Esophagus (tissue), 2 donors: Measurements from ENCODE around the gene LRRC46. TPM values are rescaled to one million over a fixed set of nuclear protein-coding genes. Genes with fewer than 3 reads are reported as not detected.
A peak's percentile ranks its signal among the peaks of the same experiment; 100 is the strongest.

Experiments used
- H3K27ac ChIP-seq, 2 donors: one replicate each; pipeline ENCODE4 v1.5.1; 2013; ENCODE audit warnings: low read depth in 2 of 2, mild to moderate bottlenecking in 2 of 2, inconsistent platforms in 1 of 2, low read length in 1 of 2, moderate library complexity in 1 of 2
- H3K27me3 ChIP-seq, 2 donors: one replicate each; pipeline ENCODE4 v1.6.1; 2013; ENCODE audit warnings: low read length in 2 of 2, control low read depth in 1 of 2, mild to moderate bottlenecking in 1 of 2; ENCODE audit not compliant: insufficient read depth in 2 of 2, control insufficient read depth in 1 of 2
- H3K36me3 ChIP-seq, 2 donors: one replicate each; pipeline ENCODE4 v1.6.1; 2013; ENCODE audit warnings: low read length in 1 of 2; ENCODE audit not compliant: control insufficient read depth in 2 of 2, insufficient read depth in 2 of 2
- H3K4me1 ChIP-seq, 2 donors: one replicate each; pipeline ENCODE4 v1.6.1; 2013; ENCODE audit warnings: low read length in 1 of 2; ENCODE audit not compliant: control insufficient read depth in 2 of 2, insufficient read depth in 2 of 2
- H3K4me3 ChIP-seq, 2 donors: one replicate each; pipeline ENCODE4 v1.5.1; 2013; ENCODE audit warnings: low read length in 2 of 2, mild to moderate bottlenecking in 2 of 2, low read depth in 1 of 2, moderate library complexity in 1 of 2
- H3K9me3 ChIP-seq, 2 donors: one replicate each; pipeline ENCODE4 v1.6.1; 2013; ENCODE audit warnings: mild to moderate bottlenecking in 2 of 2, low read depth in 1 of 2, low read length in 1 of 2, moderate library complexity in 1 of 2; ENCODE audit not compliant: control insufficient read depth in 2 of 2, insufficient read depth in 1 of 2
- WGBS, 2 donors: extraction: QIAGEN DNeasy Blood & Tissue Kit; methylation state at CpG; one replicate each; pipeline ENCODE4 v1.1.7; 2013; 5-methylcytosine and 5-hydroxymethylcytosine counted together
- polyA plus RNA-seq, 2 donors: library from polyadenylated mRNA; stranded (reverse); fragments of 200-250 nt; gene quantifications; one replicate each; pipeline ENCODE4 v1.2.3, GENCODE V29; 2013
- donor health status: healthy with polysubstance abuse.
- donor health status: Bipolar disorder and iron deficiency.

LRRC46 gene
- polyA plus RNA-seq, 2 donors = 0.25 to 0.53 TPM

DNA sequence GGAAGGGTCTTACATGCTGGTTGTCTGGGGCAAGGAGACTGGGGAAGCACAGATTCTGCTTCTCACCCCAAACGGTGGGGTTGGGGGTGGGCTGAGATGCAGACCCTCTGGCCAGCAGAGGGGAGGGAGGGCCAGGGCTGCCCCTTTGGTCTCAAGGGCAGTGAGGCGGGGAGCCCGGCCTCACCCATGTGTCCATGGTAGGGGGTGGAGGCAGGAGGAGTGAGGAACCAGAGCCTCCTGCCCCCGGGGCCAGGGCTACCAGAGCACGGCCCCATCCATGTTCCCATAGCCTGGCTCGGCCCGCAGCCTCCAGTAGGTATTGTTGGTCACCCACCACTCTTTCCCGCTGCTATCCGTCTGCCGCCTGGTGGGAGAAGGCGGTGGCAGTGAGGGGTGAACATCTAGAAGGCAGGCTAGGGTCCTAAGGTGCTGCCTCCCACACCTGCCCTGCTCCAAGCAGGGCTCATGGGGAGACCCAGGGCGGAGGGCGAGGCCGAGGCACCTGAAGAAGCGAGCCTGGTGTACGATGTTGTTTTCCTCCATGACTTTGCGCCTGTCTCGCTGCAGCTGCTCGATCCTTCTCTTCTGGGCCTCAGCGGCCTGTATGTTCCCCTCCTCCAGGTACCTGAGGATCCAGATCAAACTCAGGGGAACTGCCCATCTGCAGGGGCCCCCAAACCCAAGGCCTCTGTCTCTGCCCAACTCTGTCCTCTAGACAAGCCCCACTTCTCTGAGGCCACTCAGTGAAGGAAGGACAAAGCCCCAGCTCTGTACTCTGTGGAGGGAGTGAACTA, 23.2 kb upstream of the LRRC46 start:
- Histone ChIP-seq H3K27ac (no peak overlapping the region), H3K27me3 (no peaks in the 10 kb centered on the region), H3K36me3 (peaks cover 0 to 8% of the 10 kb centered on the region in 2 donors), H3K4me1 (peaks cover 5 to 12% of the 10 kb centered on the region in 2 donors), H3K9me3 (no peaks in the 10 kb centered on the region), H3K4me3 (no peak overlapping the region)
- WGBS, 2 donors = 89 to 96% methylated on average over 20 of the region's 20 CpGs

DNA sequence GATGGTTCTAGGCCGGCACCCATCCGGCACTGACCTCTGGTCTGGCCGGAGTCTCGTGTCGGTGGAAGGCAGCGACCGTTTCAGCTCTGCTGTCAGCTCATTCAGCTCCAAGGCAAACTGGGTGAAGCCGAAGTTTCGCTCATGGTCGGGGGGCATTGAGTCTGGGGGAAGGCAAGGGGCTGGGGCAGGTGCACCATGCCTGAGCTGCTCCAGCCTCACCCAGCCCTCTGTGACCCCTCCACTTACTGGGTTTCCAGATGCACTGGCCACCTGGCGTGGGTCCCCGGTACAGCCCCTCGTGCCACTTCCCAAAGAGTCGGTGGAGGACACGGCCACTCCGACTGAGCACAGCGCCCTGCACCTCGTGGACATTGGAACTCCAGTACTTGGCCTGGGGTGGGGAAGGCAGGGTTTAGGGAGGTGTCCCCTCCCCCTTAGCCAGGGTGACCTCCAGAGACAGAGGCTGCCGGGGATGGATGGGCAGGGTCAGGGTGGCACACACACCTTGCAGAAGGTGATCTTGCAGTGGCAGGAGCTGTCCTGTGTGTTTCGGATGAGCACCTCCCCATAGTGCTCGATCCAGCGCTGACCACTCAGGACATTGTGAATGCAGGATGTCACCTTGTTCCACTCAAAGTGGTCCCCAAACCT, 22.5 kb upstream of the LRRC46 start:
- Histone ChIP-seq H3K9me3 (no peaks in the 10 kb centered on the region), H3K36me3 (peaks cover 0 to 8% of the 10 kb centered on the region in 2 donors)
- WGBS, 2 donors = 93 to 95% methylated on average over 22 of the region's 22 CpGs

DNA sequence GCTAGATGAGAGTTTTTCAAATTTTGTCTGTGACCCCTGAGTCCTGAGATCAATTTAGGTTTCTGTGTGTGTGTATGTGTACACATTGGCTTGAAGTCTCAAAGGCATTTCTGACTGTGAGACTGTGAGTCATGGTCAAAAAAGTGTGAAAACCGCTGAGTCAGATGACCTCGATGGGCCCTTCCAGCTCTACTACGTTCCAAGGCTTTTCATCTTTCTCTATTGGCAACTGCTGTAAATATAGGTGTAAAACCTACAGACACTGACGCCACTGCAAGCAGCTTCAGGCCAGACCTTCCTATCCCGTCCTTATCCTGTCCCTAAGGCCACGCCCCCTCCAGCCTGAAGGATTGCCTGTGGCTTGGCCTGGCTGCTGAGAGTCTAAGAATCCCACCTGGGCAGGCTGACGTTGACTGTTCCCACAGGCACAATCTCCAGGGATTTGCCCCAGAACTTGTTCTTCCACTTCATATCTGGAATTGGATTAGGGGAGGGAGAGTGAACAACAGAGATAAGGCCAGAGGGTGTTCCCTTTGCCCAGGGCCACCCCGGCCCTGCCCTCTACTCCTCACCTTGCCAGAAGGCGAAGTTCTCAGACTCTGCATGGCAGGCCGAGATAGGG, 21.2 kb upstream of the LRRC46 start:
- Histone ChIP-seq H3K27ac (peak overlapping the region; percentile 70 to 72), H3K9me3 (no peaks in the 10 kb centered on the region), H3K36me3 (peaks cover 0 to 8% of the 10 kb centered on the region in 2 donors), H3K4me3 (no peak overlapping the region), H3K27me3 (no peaks in the 10 kb centered on the region), H3K4me1 (peaks cover 5 to 12% of the 10 kb centered on the region in 2 donors)
- WGBS, 2 donors = 35 to 40% methylated on average over 10 of the region's 10 CpGs

More for the DNA sequence above, 22.5 kb upstream of the LRRC46 start:
- H3K27me3 ChIP-seq = no peaks in the 10 kb centered on the region
- no peak overlapping the region for H3K4me3 ChIP-seq
- H3K4me1 ChIP-seq = peaks cover 5 to 12% of the 10 kb centered on the region in 2 donors
- H3K27ac ChIP-seq = no peak overlapping the region

DNA sequence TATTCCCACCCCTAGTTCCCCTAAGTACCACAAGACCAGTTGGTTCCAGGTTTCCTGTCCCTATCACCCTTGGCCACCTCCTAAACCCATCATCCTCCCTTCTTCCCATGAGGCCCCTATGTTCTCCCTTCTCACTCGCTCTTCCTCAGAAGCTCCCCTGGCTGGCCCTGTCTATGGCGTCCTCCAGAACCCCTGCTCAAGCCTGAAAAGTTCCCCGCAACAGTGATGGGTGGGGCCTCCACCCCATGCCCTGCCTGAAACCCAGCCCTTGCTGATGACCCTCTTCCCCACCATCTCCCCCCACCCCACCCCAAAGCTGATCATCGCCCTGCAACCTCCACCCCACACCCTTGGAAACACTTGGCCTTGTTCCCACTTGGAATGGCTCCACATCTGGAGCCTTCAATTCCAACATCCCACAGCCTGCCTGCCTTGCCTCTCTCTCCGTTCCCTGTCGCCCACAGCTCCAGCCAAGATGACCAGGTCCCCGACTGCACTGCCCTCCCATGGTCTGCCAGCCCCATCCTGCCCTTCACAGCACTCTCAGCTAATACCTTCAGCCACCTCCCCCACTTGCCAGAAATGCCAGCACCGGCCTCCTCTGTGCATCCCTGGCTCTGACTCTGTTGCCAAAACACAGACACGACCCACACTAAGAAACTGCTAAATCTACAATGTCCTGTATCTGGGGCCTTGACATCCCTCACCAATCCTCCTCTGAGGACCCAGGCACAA, 20.4 kb upstream of the LRRC46 start:
- H3K4me1 ChIP-seq = peaks cover 5 to 12% of the 10 kb centered on the region in 2 donors
- 67 to 70% methylated on average over 9 of the region's 9 CpGs for WGBS, 2 donors

DNA sequence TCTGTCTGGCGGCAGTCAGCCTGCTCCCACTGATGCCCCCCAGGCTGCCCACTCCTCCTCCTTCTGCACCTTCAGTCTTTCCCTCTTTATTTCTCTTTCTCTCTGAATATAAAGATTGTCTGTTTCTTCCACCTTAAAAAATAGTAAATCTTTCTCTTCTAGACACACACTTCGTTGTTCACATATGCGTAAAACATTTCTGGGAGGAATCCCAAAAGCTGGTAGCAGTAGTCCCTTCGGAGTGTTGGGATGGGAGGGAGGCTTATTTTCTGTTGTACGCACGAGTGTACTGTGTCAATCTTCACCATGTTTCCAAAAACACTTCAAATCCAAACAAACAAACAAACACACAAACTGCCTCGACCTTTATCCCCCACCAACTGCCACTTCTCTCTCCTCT, 19.8 kb upstream of the LRRC46 start:
- Histone ChIP-seq H3K4me1 (peaks cover 5 to 12% of the 10 kb centered on the region in 2 donors), H3K4me3 (no peak overlapping the region), H3K9me3 (no peaks in the 10 kb centered on the region), H3K27me3 (no peaks in the 10 kb centered on the region), H3K27ac (no peak overlapping the region), H3K36me3 (peaks cover 8 to 17% of the 10 kb centered on the region in 2 donors)
- WGBS, 2 donors = 70 to 78% methylated on average over 7 of the region's 7 CpGs

More for the DNA sequence above, 20.4 kb upstream of the LRRC46 start:
- Histone ChIP-seq H3K4me3 (no peak overlapping the region), H3K27me3 (no peaks in the 10 kb centered on the region), H3K27ac (peak overlapping the region; percentile 70 to 72), H3K36me3 (peaks cover 5 to 11% of the 10 kb centered on the region in 2 donors), H3K9me3 (no peaks in the 10 kb centered on the region)

DNA sequence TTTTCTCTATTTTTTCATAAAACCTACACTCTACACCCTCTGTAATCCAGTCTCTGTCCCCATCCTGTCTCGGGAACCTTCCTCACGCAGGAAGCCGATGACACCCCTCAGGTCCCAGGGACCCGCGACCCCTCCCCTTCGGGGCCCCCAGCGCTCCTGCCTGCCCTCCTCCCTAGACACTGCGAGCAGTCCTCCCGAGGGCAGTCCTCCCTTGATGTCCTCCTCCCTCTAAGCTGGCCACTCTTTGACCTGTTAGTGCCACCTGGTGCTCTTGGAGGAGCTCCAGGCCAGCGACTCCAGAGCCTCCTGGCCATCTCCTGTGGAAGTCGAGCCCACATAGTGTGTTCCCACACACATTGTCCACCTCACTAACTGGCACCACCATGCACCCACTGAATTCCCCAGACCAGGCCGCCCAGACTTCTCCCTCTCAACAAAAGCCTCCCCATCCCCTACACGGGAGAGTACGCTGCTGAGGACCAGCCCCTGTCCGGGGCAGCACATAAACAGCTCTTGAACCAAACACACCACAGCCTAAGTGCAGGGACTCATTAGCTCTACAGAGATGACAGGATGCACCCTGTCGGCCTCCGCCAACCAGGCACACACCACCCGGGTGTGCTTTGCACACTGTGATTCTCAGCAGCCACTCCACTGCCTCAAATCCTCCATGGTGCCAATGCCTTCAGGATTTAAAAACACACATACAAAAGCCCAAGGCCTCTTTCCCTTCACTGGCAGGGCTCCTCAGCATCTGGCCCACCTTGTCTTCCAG, 19.1 kb upstream of the LRRC46 start:
- peaks cover 5 to 12% of the 10 kb centered on the region in 2 donors for H3K4me1 ChIP-seq
- no peaks in the 10 kb centered on the region for H3K27me3 ChIP-seq
- peaks cover 12 to 21% of the 10 kb centered on the region in 2 donors for H3K36me3 ChIP-seq
- no peaks in the 10 kb centered on the region for H3K9me3 ChIP-seq
- H3K27ac ChIP-seq = no peak overlapping the region
- H3K4me3 ChIP-seq = no peak overlapping the region
- 83 to 88% methylated on average over 18 of the region's 18 CpGs for WGBS, 2 donors

DNA sequence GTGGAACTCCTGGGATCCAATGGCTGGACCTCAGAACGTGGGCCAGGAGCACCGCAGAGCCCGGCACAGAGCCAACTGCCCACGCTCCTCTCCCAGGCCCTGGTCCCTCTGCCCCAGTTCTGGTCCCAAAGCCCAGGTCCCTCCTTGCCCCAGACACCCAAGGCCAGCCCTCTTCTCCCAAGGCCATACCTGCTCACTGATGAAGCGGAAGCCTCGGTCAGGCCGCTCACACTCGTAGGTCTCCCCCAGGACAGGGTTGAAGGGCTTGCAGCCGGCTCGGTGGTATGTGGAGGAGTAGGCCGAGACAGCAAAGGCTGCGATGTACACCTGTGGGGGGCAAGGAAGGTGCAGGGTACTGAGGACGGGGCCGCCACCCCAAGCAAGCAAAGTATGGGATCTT, 18.4 kb upstream of the LRRC46 start:
- H3K9me3 ChIP-seq = no peaks in the 10 kb centered on the region
- H3K27me3 ChIP-seq = no peaks in the 10 kb centered on the region
- no peak overlapping the region for H3K27ac ChIP-seq
- peaks cover 5 to 12% of the 10 kb centered on the region in 2 donors for H3K4me1 ChIP-seq
- peaks cover 12 to 20% of the 10 kb centered on the region in 2 donors for H3K36me3 ChIP-seq
- no peak overlapping the region for H3K4me3 ChIP-seq
- WGBS, 2 donors = 90 to 95% methylated on average over 14 of the region's 14 CpGs

DNA sequence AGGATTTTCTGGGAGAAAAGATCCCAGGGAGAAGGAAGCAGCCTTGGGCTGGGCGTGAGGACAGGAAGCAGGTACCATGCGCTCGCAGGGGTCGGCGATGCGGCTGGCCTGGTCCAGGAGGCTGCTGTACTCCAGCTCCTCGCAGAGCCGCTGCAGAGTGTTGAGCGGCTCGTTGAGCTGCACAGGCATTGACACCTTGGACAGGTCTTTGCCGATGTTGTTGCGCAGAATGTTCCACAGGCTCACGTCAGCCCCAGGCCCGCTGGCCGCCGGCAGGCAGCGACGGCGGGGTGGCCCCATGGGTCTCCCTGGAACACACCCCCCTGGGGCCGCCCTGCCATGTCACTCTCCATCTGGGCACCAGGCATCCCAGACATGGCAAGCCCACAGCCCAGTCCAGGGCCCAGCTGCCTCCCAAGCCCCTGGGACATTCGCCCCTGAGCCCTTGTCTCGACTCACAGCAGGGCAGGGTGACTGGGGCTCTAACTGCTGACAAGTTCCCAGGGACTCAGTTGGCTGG, 17.9 kb upstream of the LRRC46 start:
- H3K36me3 ChIP-seq = peaks cover 12 to 23% of the 10 kb centered on the region in 2 donors
- H3K4me1 ChIP-seq = peaks cover 5 to 12% of the 10 kb centered on the region in 2 donors
- no peak overlapping the region for H3K4me3 ChIP-seq
- 95% methylated on average over 21 to 22 of the region's 22 CpGs for WGBS, 2 donors
- H3K9me3 ChIP-seq = no peaks in the 10 kb centered on the region
- H3K27me3 ChIP-seq = no peaks in the 10 kb centered on the region
- H3K27ac ChIP-seq = no peak overlapping the region
